H1 (cell line): ENCODE measurements around the gene METTL9.

Experiments
- ATF2 ChIP-seq: IDR thresholded peaks from 2 replicates; pipeline ENCODE4 v1.6.1; 2012; ENCODE audit warnings: low read length, inconsistent platforms
- CHD1 ChIP-seq: IDR thresholded peaks from 2 replicates; pipeline ENCODE4 v1.6.1; 2012; ENCODE audit warnings: low read depth, low read length, improper control_type of control experiment
- CTCF ChIP-seq, 3 experiments: IDR thresholded peaks; 1 replicate in 2 of 3; 2 replicates in 1 of 3; pipeline versions ENCODE4 v1.5.1 to v1.6.1; 2011; ENCODE audit warnings: low read length in 3 of 3, mild to moderate bottlenecking in 3 of 3, inconsistent platforms in 2 of 3, low read depth in 1 of 3, moderate library complexity in 1 of 3; ENCODE audit not compliant: insufficient read depth in 1 of 3; ENCODE audit errors: control extremely low read depth in 1 of 3
- JUN ChIP-seq: IDR thresholded peaks from 2 replicates; pipeline ENCODE4 v1.6.1; 2011; ENCODE audit warnings: low read depth, mild to moderate bottlenecking, improper control_type of control experiment, low read length
- JUND ChIP-seq: IDR thresholded peaks from 2 replicates; pipeline ENCODE4 v1.6.1; 2011; ENCODE audit warnings: mild to moderate bottlenecking, improper control_type of control experiment, low read length
- POLR2A ChIP-seq, 2 experiments: IDR thresholded peaks; 1 replicate in 1 of 2; 2 replicates in 1 of 2; pipeline ENCODE4 v1.6.1; 2011; ENCODE audit warnings: low read depth in 2 of 2, low read length in 2 of 2, mild to moderate bottlenecking in 2 of 2; ENCODE audit errors: control extremely low read depth in 1 of 2
- RAD21 ChIP-seq, 2 experiments: IDR thresholded peaks in 1 of 2; conservative IDR thresholded peaks in 1 of 2; 2 replicates each; pipeline ENCODE4 v1.6.1; 2011; ENCODE audit warnings: low read depth in 2 of 2, low read length in 2 of 2, improper control_type of control experiment in 1 of 2, inconsistent platforms in 1 of 2, mild to moderate bottlenecking in 1 of 2, moderate library complexity in 1 of 2
- RFX5 ChIP-seq: IDR thresholded peaks from 2 replicates; pipeline ENCODE4 v1.6.1; 2011; ENCODE audit warnings: low read depth, low read length, improper control_type of control experiment, borderline replicate concordance
- RXRA ChIP-seq: IDR thresholded peaks from 2 replicates; pipeline ENCODE4 v1.6.1; 2011; ENCODE audit warnings: low read depth, mild to moderate bottlenecking, low read length, moderate library complexity; ENCODE audit not compliant: insufficient read depth
- SIN3A ChIP-seq, 2 experiments: IDR thresholded peaks in 1 of 2; conservative IDR thresholded peaks in 1 of 2; 2 replicates each; pipeline ENCODE4 v1.6.1; 2011 to 2012; ENCODE audit warnings: low read length in 2 of 2, improper control_type of control experiment in 1 of 2, low read depth in 1 of 2, mild to moderate bottlenecking in 1 of 2
- SP1 ChIP-seq: IDR thresholded peaks from 2 replicates; pipeline ENCODE4 v1.6.1; 2011; ENCODE audit warnings: low read depth, low read length

- peak; percentile 91 to 97 (median 97) for TF ChIP-seq CTCF (IDR thresholded peaks at IDR 0.05; ENCODE audit: control extremely low read depth in 1 of 3, insufficient read depth in 1 of 3, low read depth in 1 of 3, low read length in 3 of 3)
- no peak for TF ChIP-seq JUN
- no peak for TF ChIP-seq POLR2A (IDR thresholded peaks at IDR 0.05; ENCODE audit: control extremely low read depth in 1 of 2, low read depth in 2 of 2, low read length in 2 of 2)
- no peak for TF ChIP-seq ATF2
- no peak for TF ChIP-seq CHD1
- peak in 1 of 2 experiments; percentile 70; a peak in 2 of 4 replicates for TF ChIP-seq SIN3A (conservative IDR thresholded peaks at IDR 0.05 in 1 of 2, IDR thresholded peaks at IDR 0.05 in 1 of 2; ENCODE audit: low read depth in 1 of 2, low read length in 2 of 2)
- TF ChIP-seq RAD21 (IDR thresholded peaks at IDR 0.05 in 1 of 2, conservative IDR thresholded peaks at IDR 0.05 in 1 of 2; ENCODE audit: low read depth in 2 of 2, low read length in 2 of 2), result peak; percentile 96 to 97
- no peak for TF ChIP-seq RXRA
- no peak for TF ChIP-seq JUND
- TF ChIP-seq RFX5, result no peak
- 0 out of 2 replicates have a peak, but pooled peaks have one; percentile 17 for TF ChIP-seq SP1
Measured at GRCh38 chr16:21554795-21555585, 44.4 kb upstream of the METTL9 start.
